ENCODE data around the gene FBXO42.

FBXO42 gene

GRCh38 chr1:16338961-16339360, 13.3 kb downstream of the FBXO42 start:
- Histone ChIP-seq H3K4me3 (no peak overlapping the region), H3K27ac (no peak overlapping the region)

GRCh38 chr1:16334655-16335340, 17.5 kb downstream of the FBXO42 start:
- Histone ChIP-seq H3K27ac (no peak overlapping the region), H3K4me3 (no peak overlapping the region)

- H3K4me3 ChIP-seq, result no peak overlapping the region
- no peak overlapping the region for H3K27ac ChIP-seq
Observed at GRCh38 chr1:16326833-16327404, 25.4 kb downstream of the FBXO42 start.

GRCh38 chr1:16324456-16324890, 27.8 kb downstream of the FBXO42 start:
- H3K27ac ChIP-seq, result no peak overlapping the region

GRCh38 chr1:16321176-16321867, 31.0 kb downstream of the FBXO42 start:
- no peak overlapping the region for H3K4me3 ChIP-seq
- peak overlapping the region in 12 of 21 experiments; percentile 1 to 64 (median 37) for H3K27ac ChIP-seq

More at GRCh38 chr1:16324456-16324890, 27.8 kb downstream of the FBXO42 start:
- H3K4me3 ChIP-seq, result no peak overlapping the region

GRCh38 chr1:16318555-16318954, 33.7 kb downstream of the FBXO42 start:
- Histone ChIP-seq H3K27ac (peak overlapping the region in 6 of 21 experiments; percentile 9 to 54 (median 16)), H3K4me3 (no peak overlapping the region)

- H3K27ac ChIP-seq, result no peak overlapping the region
- H3K4me3 ChIP-seq, result no peak overlapping the region
Observed at GRCh38 chr1:16315437-16315836, 36.8 kb downstream of the FBXO42 start.

GRCh38 chr1:16307222-16307621, 45.1 kb downstream of the FBXO42 start:
- no peak overlapping the region for H3K4me3 ChIP-seq

GRCh38 chr1:16302709-16303627, 49.3 kb downstream of the FBXO42 start:
- H3K4me3 ChIP-seq, result no peak overlapping the region
- peak overlapping the region in 3 of 21 experiments; percentile 10 to 25 (median 16) for H3K27ac ChIP-seq

More at GRCh38 chr1:16307222-16307621, 45.1 kb downstream of the FBXO42 start:
- no peak overlapping the region for H3K27ac ChIP-seq

GRCh38 chr1:16300436-16300835, 51.8 kb downstream of the FBXO42 start:
- Histone ChIP-seq H3K4me3 (no peak overlapping the region), H3K27ac (peak overlapping the region in 8 of 21 experiments; percentile 7 to 61 (median 43))

GRCh38 chr1:16298653-16299052, 53.6 kb downstream of the FBXO42 start:
- H3K4me3 ChIP-seq, result no peak overlapping the region
- H3K27ac ChIP-seq, result peak overlapping the region in 11 of 21 experiments; percentile 17 to 67 (median 38)

- H3K27ac ChIP-seq, result no peak overlapping the region
Observed at GRCh38 chr1:16296643-16297042, 55.6 kb downstream of the FBXO42 start.

GRCh38 chr1:16294219-16295212, 57.8 kb downstream of the FBXO42 start:
- peak overlapping the region in 9 of 21 experiments; percentile 25 to 70 (median 52) for H3K27ac ChIP-seq

More at GRCh38 chr1:16296643-16297042, 55.6 kb downstream of the FBXO42 start:
- no peak overlapping the region for H3K4me3 ChIP-seq

GRCh38 chr1:16293538-16293937, 58.7 kb downstream of the FBXO42 start:
- H3K4me3 ChIP-seq, result no peak overlapping the region
- H3K27ac ChIP-seq, result peak overlapping the region in 16 of 21 experiments; percentile 25 to 70 (median 54)

More at GRCh38 chr1:16294219-16295212, 57.8 kb downstream of the FBXO42 start:
- H3K4me3 ChIP-seq, result no peak overlapping the region

GRCh38 chr1:16292739-16293138, 59.5 kb downstream of the FBXO42 start:
- H3K27ac ChIP-seq, result peak overlapping the region in 13 of 21 experiments; percentile 6 to 66 (median 52)
- H3K4me3 ChIP-seq, result no peak overlapping the region

GRCh38 chr1:16289959-16290358, 62.3 kb downstream of the FBXO42 start:
- no peak overlapping the region for H3K27ac ChIP-seq
- H3K4me3 ChIP-seq, result no peak overlapping the region

GRCh38 chr1:16286122-16286521, 66.2 kb downstream of the FBXO42 start:
- Histone ChIP-seq H3K27ac (no peak overlapping the region), H3K4me3 (no peak overlapping the region)

- Histone ChIP-seq H3K4me3 (no peak overlapping the region), H3K27ac (no peak overlapping the region)
Observed at GRCh38 chr1:16281765-16282164, 70.5 kb downstream of the FBXO42 start.

Measured in skin epidermis (tissue), 12 donors.